ENCODE data around the gene SPDYE3.

The SPDYE3 gene

GRCh38 chr7:100371561-100372171 lies 64.2 kb downstream of the SPDYE3 start:
- Histone ChIP-seq H3K27me3 (no peaks in the 10 kb centered on the region), H3K4me1 (no peaks in the 10 kb centered on the region; the same call in 1 of the 2 replicates), H3K4me3 (ENCODE audit: low read depth, low read length) (no peak overlapping the region), H3K36me3 (peaks cover 6% of the 10 kb centered on the region; the same call in 1 of the 2 replicates), H3K9me3 (no peaks in the 10 kb centered on the region)
- DNase-seq: peak; percentile 57
- TF ChIP-seq, protein P1, sequence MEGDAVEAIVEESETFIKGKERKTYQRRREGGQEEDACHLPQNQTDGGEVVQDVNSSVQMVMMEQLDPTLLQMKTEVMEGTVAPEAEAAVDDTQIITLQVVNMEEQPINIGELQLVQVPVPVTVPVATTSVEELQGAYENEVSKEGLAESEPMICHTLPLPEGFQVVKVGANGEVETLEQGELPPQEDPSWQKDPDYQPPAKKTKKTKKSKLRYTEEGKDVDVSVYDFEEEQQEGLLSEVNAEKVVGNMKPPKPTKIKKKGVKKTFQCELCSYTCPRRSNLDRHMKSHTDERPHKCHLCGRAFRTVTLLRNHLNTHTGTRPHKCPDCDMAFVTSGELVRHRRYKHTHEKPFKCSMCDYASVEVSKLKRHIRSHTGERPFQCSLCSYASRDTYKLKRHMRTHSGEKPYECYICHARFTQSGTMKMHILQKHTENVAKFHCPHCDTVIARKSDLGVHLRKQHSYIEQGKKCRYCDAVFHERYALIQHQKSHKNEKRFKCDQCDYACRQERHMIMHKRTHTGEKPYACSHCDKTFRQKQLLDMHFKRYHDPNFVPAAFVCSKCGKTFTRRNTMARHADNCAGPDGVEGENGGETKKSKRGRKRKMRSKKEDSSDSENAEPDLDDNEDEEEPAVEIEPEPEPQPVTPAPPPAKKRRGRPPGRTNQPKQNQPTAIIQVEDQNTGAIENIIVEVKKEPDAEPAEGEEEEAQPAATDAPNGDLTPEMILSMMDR (IDR thresholded peaks at IDR 0.05; ENCODE audit: low read depth, low read length): no peak
